Endothelial cell of umbilical vein (primary cell): Measurements from ENCODE around the gene PODNL1. TPM values are rescaled to one million over a fixed set of nuclear protein-coding genes. Genes with fewer than 3 reads are reported as not detected.

ENCODE experiments used
- BruUV-seq: library from RNA; stranded (reverse); fragments of 400-500 nt; replicated peaks from 2 replicates; lab custom pipeline; 2021; lab: Mats Ljungman, UMichigan
- CTCF ChIA-PET: fragments of 300-600, 350-600 bp; sonication (Branson Sonifier 250); formaldehyde crosslinking; loops from one replicate; lab custom pipeline; 2021; ENCODE audit warnings: antibody characterized with exemption, inconsistent platforms; lab: Charles Lee
- POLR2A ChIA-PET: fragments of 300-600, 350-600 bp; sonication (Branson Sonifier 250); formaldehyde crosslinking; loops from one replicate; lab custom pipeline; 2021; ENCODE audit warnings: antibody characterized with exemption, inconsistent platforms; lab: Charles Lee
- DNase-seq: peaks from one replicate; pipeline ENCODE4 v3.0.0-alpha.2; 2011; ENCODE audit warnings: low read depth, low spot score
- FAIRE-seq: peaks from 2 replicates; lab custom pipeline; 2011; peaks lifted over from hg19 to GRCh38; lab: Jason Lieb, UNC
- H2AFZ ChIP-seq: 2 replicates; pipeline ENCODE4 v1.6.0; 2012; ENCODE audit warnings: low read depth, low read length, control low read depth, inconsistent platforms
- H3K27ac ChIP-seq: 2 replicates; pipeline ENCODE4 v1.5.1; 2011; ENCODE audit warnings: low read depth, mild to moderate bottlenecking, control low read depth, low read length, moderate library complexity; ENCODE audit not compliant: insufficient read depth
- H3K27me3 ChIP-seq, 2 experiments: 2 replicates each; pipeline versions ENCODE4 v1.6.0 to v1.6.1; 2011; ENCODE audit warnings: low read length in 2 of 2, mixed read lengths in 1 of 2; ENCODE audit not compliant: control insufficient read depth in 2 of 2, insufficient read depth in 2 of 2
- H3K36me3 ChIP-seq, 2 experiments: 2 replicates in 1 of 2; 3 replicates in 1 of 2; pipeline ENCODE4 v1.5.1; 2011; ENCODE audit warnings: low read length in 2 of 2, mild to moderate bottlenecking in 1 of 2, moderate library complexity in 1 of 2; ENCODE audit not compliant: control insufficient read depth in 2 of 2, insufficient read depth in 2 of 2; ENCODE audit errors: extremely low read depth in 1 of 2
- H3K4me1 ChIP-seq: 3 replicates; pipeline ENCODE4 v1.5.1; 2011; ENCODE audit warnings: mild to moderate bottlenecking, low read length; ENCODE audit not compliant: control insufficient read depth, insufficient read depth; ENCODE audit errors: extremely low read depth
- H3K4me2 ChIP-seq: 2 replicates; pipeline ENCODE4 v1.6.1; 2011; ENCODE audit warnings: low read length, control low read depth, mixed read lengths; ENCODE audit not compliant: insufficient read depth
- H3K4me3 ChIP-seq, 3 experiments: fragments of 200-600 bp in 1 of 3; sonication (generic), shearing (Covaris generic) in 1 of 3; replicated peaks in 1 of 3; 2 replicates each; pipeline ENCODE4 v1.5.1; 2011 to 2016; ENCODE audit warnings: control low read depth in 3 of 3, low read length in 3 of 3, mild to moderate bottlenecking in 2 of 3, inconsistent platforms in 1 of 3, low read depth in 1 of 3, moderate library complexity in 1 of 3; ENCODE audit not compliant: insufficient read depth in 1 of 3
- H3K79me2 ChIP-seq: 2 replicates; pipeline ENCODE4 v1.6.0; 2012; ENCODE audit warnings: low read length, inconsistent platforms; ENCODE audit not compliant: control insufficient read depth, insufficient read depth
- H3K9ac ChIP-seq: replicated peaks from 2 replicates; pipeline ENCODE3; 2011; ENCODE audit warnings: low read length, control low read depth; ENCODE audit not compliant: insufficient read depth; ENCODE audit errors: extremely low read depth
- H3K9me1 ChIP-seq: replicated peaks from 3 replicates; pipeline ENCODE4 v1.6.0; 2011; ENCODE audit warnings: mild to moderate bottlenecking, low read length; ENCODE audit not compliant: control insufficient read depth, insufficient read depth; ENCODE audit errors: extremely low read depth
- H3K9me3 ChIP-seq: replicated peaks from 2 replicates; pipeline ENCODE4 v1.5.1; 2012; ENCODE audit warnings: low read length, inconsistent platforms; ENCODE audit not compliant: control insufficient read depth, insufficient read depth
- H4K20me1 ChIP-seq: replicated peaks from 2 replicates; pipeline ENCODE3; 2011; ENCODE audit warnings: mild to moderate bottlenecking, low read length; ENCODE audit not compliant: control insufficient read depth, insufficient read depth; ENCODE audit errors: extremely low read depth
- EZH2 ChIP-seq: IDR thresholded peaks from 2 replicates; pipeline ENCODE4 v1.6.1; 2012; ENCODE audit warnings: borderline replicate concordance, low read depth, mild to moderate bottlenecking, moderate library complexity, low read length, inconsistent platforms; ENCODE audit not compliant: severe bottlenecking
- FOS ChIP-seq: IDR thresholded peaks from 2 replicates; pipeline ENCODE4 v1.6.1; 2011; ENCODE audit warnings: mild to moderate bottlenecking, low read length, moderate library complexity, borderline replicate concordance; ENCODE audit not compliant: insufficient read depth
- GATA2 ChIP-seq: IDR thresholded peaks from 2 replicates; pipeline ENCODE4 v1.7.0; 2011; ENCODE audit warnings: low read depth, mild to moderate bottlenecking, moderate library complexity, mixed read lengths, low read length; ENCODE audit not compliant: insufficient read length, insufficient read depth
- JUN ChIP-seq: IDR thresholded peaks from 2 replicates; pipeline ENCODE4 v1.6.1; 2011; ENCODE audit warnings: borderline replicate concordance, low read depth; ENCODE audit not compliant: insufficient read length, insufficient read depth
- MYC ChIP-seq: IDR thresholded peaks from one replicate; pipeline ENCODE4 v1.6.1; 2011; ENCODE audit warnings: mild to moderate bottlenecking, low read depth, low read length
- POLR2A ChIP-seq: IDR thresholded peaks from 2 replicates; pipeline ENCODE4 v1.6.1; 2012; ENCODE audit warnings: low read depth, mild to moderate bottlenecking, control low read depth, low read length
- POLR2AphosphoS5 ChIP-seq: IDR thresholded peaks from 2 replicates; pipeline ENCODE4 v1.6.1; 2012; ENCODE audit warnings: low read depth, mild to moderate bottlenecking, control low read depth, low read length, moderate library complexity; ENCODE audit not compliant: insufficient read depth
- dilution Hi-C: fragments of 300-500 bp; cut with MboI; formaldehyde crosslinking; loops from one replicate; pipeline ENCODE4 v1.15.0; 2019; ENCODE audit warnings: low sequenced_read_pairs; ENCODE audit not compliant: extremely low pct_ligation_motif_present
- intact Hi-C: fragments of 100-400 bp; cut with micrococcal nuclease; formaldehyde crosslinking; loops from one replicate; pipeline ENCODE4 v1.10.0; 2022
- polyA plus RNA-seq, 4 experiments: library from polyadenylated mRNA; depleted of rRNA in 3 of 4; stranded (reverse) in 3 of 4; unstranded in 1 of 4; fragments of >200 nt; gene quantifications; 2 replicates each; pipeline versions ENCODE4 v1.2.1 to v1.2.3, GENCODE V29; 2011 to 2012; ENCODE audit warnings: missing spikeins in 1 of 4
- total RNA-seq: library from RNA; stranded (reverse); gene quantifications from 2 replicates; pipeline ENCODE4 v1.2.3, GENCODE V29; 2021
- TF ChIP-seq, protein P1 (sequence below): IDR thresholded peaks from 2 replicates; pipeline ENCODE4 v1.6.1; 2011; ENCODE audit not compliant: insufficient read depth, insufficient read length
- TF ChIP-seq, protein P2 (sequence below), 2 donors: IDR thresholded peaks; 1 replicate in 1 of 2; 2 replicates in 1 of 2; pipeline ENCODE4 v1.5.1; 2011; ENCODE audit warnings: low read length in 2 of 2, mild to moderate bottlenecking in 2 of 2, moderate library complexity in 2 of 2, control low read depth in 1 of 2, inconsistent platforms in 1 of 2, low read depth in 1 of 2; ENCODE audit not compliant: insufficient read depth in 1 of 2; ENCODE audit errors: extremely low read depth in 1 of 2

Gene PODNL1
- total and polyA plus RNA-seq, 2 donors (not counting 3 experiments of a cell fraction or from before 2014, with no cell fraction given): 0.21 TPM; not detected in 1

DNA sequence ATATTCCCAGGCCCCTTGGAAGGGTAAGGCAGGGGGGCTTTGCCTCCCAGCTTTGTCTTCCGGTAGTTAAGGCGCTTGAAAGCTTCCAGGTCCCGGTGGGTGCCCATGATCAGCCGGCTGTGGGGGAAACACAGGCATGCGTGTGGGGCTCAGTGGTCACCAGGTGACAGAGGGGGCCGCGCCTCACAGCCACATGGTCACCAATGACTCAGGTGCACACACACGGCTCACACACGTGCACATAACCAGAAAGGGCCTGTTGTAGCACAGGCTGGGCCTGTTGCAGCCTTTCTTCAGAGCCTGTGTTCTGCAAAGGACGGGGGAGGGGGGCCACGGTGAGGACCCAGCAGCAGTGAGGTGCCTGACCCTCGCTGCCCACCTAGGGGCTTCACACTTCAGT, 55.4 kb downstream of the PODNL1 start:
- Histone ChIP-seq H3K79me2 (no peaks in the 10 kb centered on the region), H3K9ac (no peak overlapping the region), H3K36me3 (no peaks in the 10 kb centered on the region), H3K4me1 (peaks cover 5% of the 10 kb centered on the region), H3K4me3 (no peak overlapping the region), H2AFZ (no peak overlapping the region), H3K9me3 (no peaks in the 10 kb centered on the region), H3K27ac (no peak overlapping the region), H3K9me1 (no peaks in the 10 kb centered on the region), H4K20me1 (no peaks in the 10 kb centered on the region), H3K27me3 (no peaks in the 10 kb centered on the region), H3K4me2 (no peak overlapping the region)
- intact Hi-C loops: loop anchor here (5.0 kb wide), 2 partner anchors 174 to 464 kb away; no protein-coding TSS in a partner anchor
- dilution Hi-C loops: no loop called here
- ChIA-PET CTCF (interaction anchor here (1.0 to 8.1 kb wide), 5 partner anchors 160 to 465 kb away, joined by 3 to 74 read pairs (median 8); partner anchors contain the start of gene MISP3), POLR2A (no interaction called here)
- DNase-seq: no peak
- no TSS peak for BruUV-seq
- FAIRE-seq: no peak
- TF ChIP-seq, protein P1, sequence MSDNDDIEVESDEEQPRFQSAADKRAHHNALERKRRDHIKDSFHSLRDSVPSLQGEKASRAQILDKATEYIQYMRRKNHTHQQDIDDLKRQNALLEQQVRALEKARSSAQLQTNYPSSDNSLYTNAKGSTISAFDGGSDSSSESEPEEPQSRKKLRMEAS: no peak
- TF ChIP-seq GATA2 (no peak), FOS (no peak), POLR2A (no peak)
- TF ChIP-seq, protein P2, sequence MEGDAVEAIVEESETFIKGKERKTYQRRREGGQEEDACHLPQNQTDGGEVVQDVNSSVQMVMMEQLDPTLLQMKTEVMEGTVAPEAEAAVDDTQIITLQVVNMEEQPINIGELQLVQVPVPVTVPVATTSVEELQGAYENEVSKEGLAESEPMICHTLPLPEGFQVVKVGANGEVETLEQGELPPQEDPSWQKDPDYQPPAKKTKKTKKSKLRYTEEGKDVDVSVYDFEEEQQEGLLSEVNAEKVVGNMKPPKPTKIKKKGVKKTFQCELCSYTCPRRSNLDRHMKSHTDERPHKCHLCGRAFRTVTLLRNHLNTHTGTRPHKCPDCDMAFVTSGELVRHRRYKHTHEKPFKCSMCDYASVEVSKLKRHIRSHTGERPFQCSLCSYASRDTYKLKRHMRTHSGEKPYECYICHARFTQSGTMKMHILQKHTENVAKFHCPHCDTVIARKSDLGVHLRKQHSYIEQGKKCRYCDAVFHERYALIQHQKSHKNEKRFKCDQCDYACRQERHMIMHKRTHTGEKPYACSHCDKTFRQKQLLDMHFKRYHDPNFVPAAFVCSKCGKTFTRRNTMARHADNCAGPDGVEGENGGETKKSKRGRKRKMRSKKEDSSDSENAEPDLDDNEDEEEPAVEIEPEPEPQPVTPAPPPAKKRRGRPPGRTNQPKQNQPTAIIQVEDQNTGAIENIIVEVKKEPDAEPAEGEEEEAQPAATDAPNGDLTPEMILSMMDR (IDR thresholded peaks at IDR 0.05; ENCODE audit: extremely low read depth in 1 of 2, insufficient read depth in 1 of 2, low read depth in 1 of 2, low read length in 2 of 2): no peak

DNA sequence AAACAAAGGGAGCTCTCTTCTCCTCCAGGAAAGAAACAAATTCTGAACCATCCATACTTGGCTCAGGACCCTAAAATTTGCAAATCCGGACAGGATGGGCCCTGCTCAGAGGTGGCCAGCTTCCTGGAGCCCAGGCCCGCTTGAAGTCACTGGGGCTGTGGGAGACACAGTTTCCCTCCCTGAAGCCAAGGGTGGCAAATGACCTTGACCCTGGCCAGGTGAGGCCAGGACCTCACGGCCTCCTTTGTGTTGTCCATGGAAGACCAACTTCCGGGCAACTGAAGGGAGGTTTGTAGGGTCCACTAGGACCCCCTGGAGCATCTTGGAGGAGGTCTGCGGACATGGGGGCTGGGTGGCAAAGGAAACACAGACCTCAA, 55.8 kb downstream of the PODNL1 start:
- no TSS peak for BruUV-seq
- Histone ChIP-seq H3K27ac (no peak overlapping the region), H3K4me2 (no peak overlapping the region), H3K36me3 (no peaks in the 10 kb centered on the region), H3K9me3 (no peaks in the 10 kb centered on the region), H2AFZ (no peak overlapping the region), H3K4me3 (no peak overlapping the region), H3K9ac (no peak overlapping the region), H3K27me3 (no peaks in the 10 kb centered on the region), H3K4me1 (peaks cover 5% of the 10 kb centered on the region), H4K20me1 (no peaks in the 10 kb centered on the region), H3K9me1 (no peaks in the 10 kb centered on the region), H3K79me2 (no peaks in the 10 kb centered on the region)
- FAIRE-seq (no peak), DNase-seq (no peak)
- dilution Hi-C loops: no loop called here
- ChIA-PET CTCF (interaction anchor here (2.1 to 8.1 kb wide), 3 partner anchors 160 to 189 kb away, joined by 8 to 74 read pairs (median 10); partner anchors contain the start of gene MISP3), POLR2A (no interaction called here)
- no peak for TF ChIP-seq FOS
- no peak for TF ChIP-seq JUN
- TF ChIP-seq GATA2: no peak
- TF ChIP-seq MYC: no peak
- TF ChIP-seq, protein P1: no peak
- TF ChIP-seq POLR2AphosphoS5: no peak
- TF ChIP-seq, protein P2 (IDR thresholded peaks at IDR 0.05; ENCODE audit: extremely low read depth in 1 of 2, insufficient read depth in 1 of 2, low read depth in 1 of 2, low read length in 2 of 2): no peak
- TF ChIP-seq EZH2: no peak
- TF ChIP-seq POLR2A: no peak
- intact Hi-C loops: loop anchor here (5.0 kb wide), 2 partner anchors 175 to 465 kb away; no protein-coding TSS in a partner anchor
